PC-9 (cell line): ENCODE measurements around the gene CKAP4. TPM values are rescaled to one million over a fixed set of nuclear protein-coding genes. Genes with fewer than 3 reads are reported as not detected.
A peak's percentile ranks its signal among the peaks of the same experiment; 100 is the strongest.

Experiments
- BruUV-seq: library from RNA; stranded (reverse); fragments of 400-500 nt; replicated peaks from 2 replicates; lab custom pipeline; 2021; lab: Mats Ljungman, UMichigan
- CTCF ChIA-PET: fragments of 300-600 bp; sonication (Branson Sonifier 250); formaldehyde crosslinking; loops from one replicate; lab custom pipeline; 2022; ENCODE audit warnings: antibody characterized with exemption; lab: Charles Lee
- POLR2A ChIA-PET: fragments of 300-600 bp; sonication (Branson Sonifier 250); formaldehyde crosslinking; loops from one replicate; lab custom pipeline; 2022; ENCODE audit warnings: antibody characterized with exemption; ENCODE audit not compliant: unreplicated experiment; lab: Charles Lee
- DNase-seq, 2 experiments: peaks; one replicate each; pipeline versions ENCODE4 v3.0.0 to v3.0.0-alpha.2; 2015 to 2022; ENCODE audit warnings: mixed read lengths in 1 of 2
- H2AFZ ChIP-seq: fragments of 200-600 bp; sonication (generic); 2 replicates; pipeline ENCODE4 v1.8.1; 2017; ENCODE audit warnings: antibody characterized with exemption
- H3F3A ChIP-seq: fragments of 200-600 bp; sonication (generic); 2 replicates; pipeline ENCODE4 v1.8.1; 2017; ENCODE audit warnings: antibody characterized with exemption, mild to moderate bottlenecking, low read depth; ENCODE audit not compliant: insufficient read depth
- H3K27ac ChIP-seq: fragments of 200-600 bp; sonication (generic); 2 replicates; pipeline ENCODE4 v1.6.1; 2016; ENCODE audit warnings: mixed run types
- H3K27me3 ChIP-seq: fragments of 200-600 bp; sonication (generic); 2 replicates; pipeline ENCODE4 v1.6.1; 2016; ENCODE audit warnings: low read depth, mixed run types; ENCODE audit not compliant: insufficient read depth
- H3K36me3 ChIP-seq: fragments of 200-600 bp; sonication (generic); 2 replicates; pipeline ENCODE4 v1.6.1; 2016; ENCODE audit warnings: low read depth, mixed run types
- H3K4me1 ChIP-seq: fragments of 200-600 bp; sonication (generic); replicated peaks from 2 replicates; pipeline ENCODE4 v1.6.1; 2016; ENCODE audit warnings: mixed run types; ENCODE audit not compliant: insufficient read depth
- H3K4me2 ChIP-seq: fragments of 200-600 bp; sonication (generic); 2 replicates; pipeline ENCODE4 v1.6.1; 2017; ENCODE audit warnings: mixed run types
- H3K4me3 ChIP-seq: fragments of 200-600 bp; sonication (generic); 2 replicates; pipeline ENCODE4 v1.6.1; 2016; ENCODE audit warnings: mixed run types
- H3K79me2 ChIP-seq: fragments of 200-600 bp; sonication (generic); 2 replicates; pipeline ENCODE4 v1.6.1; 2017; ENCODE audit warnings: low read depth, mixed run types
- H3K9me2 ChIP-seq: fragments of 200-600 bp; sonication (generic); 2 replicates; pipeline ENCODE4 v1.8.1; 2017; ENCODE audit warnings: mild to moderate bottlenecking; ENCODE audit not compliant: insufficient read depth
- H3K9me3 ChIP-seq: fragments of 200-600 bp; sonication (generic); 2 replicates; pipeline ENCODE4 v1.8.1; 2016; ENCODE audit warnings: low read depth; ENCODE audit not compliant: insufficient read depth
- H4K20me1 ChIP-seq: fragments of 200-600 bp; sonication (generic); 2 replicates; pipeline ENCODE4 v1.8.1; 2017; ENCODE audit not compliant: insufficient read depth
- CTCF ChIP-seq: fragments of 200-600 bp; sonication (generic); conservative IDR thresholded peaks from 2 replicates; pipeline ENCODE4 v1.6.1; 2017; ENCODE audit warnings: mixed run types, antibody characterized with exemption, mild to moderate bottlenecking, moderate library complexity
- EZH2 ChIP-seq: fragments of 200-600 bp; sonication (generic); IDR thresholded peaks from 2 replicates; pipeline ENCODE4 v1.8.0; 2017; ENCODE audit warnings: antibody characterized with exemption, low read depth
- intact Hi-C: fragments of 100-400 bp; cut with micrococcal nuclease; formaldehyde crosslinking; loops from one replicate; pipeline ENCODE4 v1.10.0; 2022; ENCODE audit not compliant: unreplicated experiment
- total RNA-seq: library from RNA; stranded (reverse); gene quantifications from 2 replicates; pipeline ENCODE4 v1.2.3, GENCODE V29; 2021

The CKAP4 gene
- total RNA-seq, 1 experiment from 2014 or later: 81.5 TPM

- DNase-seq: peak; percentile 38 to 98
- H3K4me3 ChIP-seq: no peak overlapping the region
- intact Hi-C loops: loop anchor here (1.0 kb wide), 1 partner anchor 48 kb away; the partner anchor contains the start of gene CKAP4
- H3K9me3 ChIP-seq: peaks cover 16% of the 10 kb centered on the region
- no peaks in the 10 kb centered on the region for H3K36me3 ChIP-seq
- peak overlapping the region; percentile 84 for H3K27ac ChIP-seq
- ChIA-PET POLR2A (interaction anchor here (0.5 to 1.4 kb wide), 6 partner anchors 47 to 1183 kb away, joined by 3 to 6 read pairs (median 3); partner anchors contain the start of gene CKAP4), CTCF (interaction anchor here (0.9 to 1.1 kb wide), 3 partner anchors 13 to 62 kb away, joined by 3 to 20 read pairs (median 3); partner anchors contain the start of gene POLR3B)
- H4K20me1 ChIP-seq: no peaks in the 10 kb centered on the region
- H2AFZ ChIP-seq: no peak overlapping the region
- H3F3A ChIP-seq: peaks cover 33% of the 10 kb centered on the region
- H3K4me1 ChIP-seq: peaks cover 44% of the 10 kb centered on the region
- no peaks in the 10 kb centered on the region for H3K9me2 ChIP-seq
- no peaks in the 10 kb centered on the region for H3K79me2 ChIP-seq
- TF ChIP-seq CTCF (no peak), EZH2 (no peak)
- H3K4me2 ChIP-seq: peak overlapping the region; percentile 47
- no peaks in the 10 kb centered on the region for H3K27me3 ChIP-seq
- no TSS peak for BruUV-seq
Measured at GRCh38 chr12:106296179-106296877, 48.5 kb upstream of the CKAP4 start.

- H2AFZ ChIP-seq: no peak overlapping the region
- intact Hi-C loops: no loop called here
- H3K4me3 ChIP-seq: no peak overlapping the region
- H3K27ac ChIP-seq: no peak overlapping the region
- TF ChIP-seq CTCF: no peak
- no peak for TF ChIP-seq EZH2
- peaks cover 11% of the 10 kb centered on the region for H3K9me3 ChIP-seq
- DNase-seq: no peak
- no peaks in the 10 kb centered on the region for H3K9me2 ChIP-seq
- H3F3A ChIP-seq: peaks cover 42% of the 10 kb centered on the region
- ChIA-PET POLR2A (no interaction called here), CTCF (no interaction called here)
- H3K27me3 ChIP-seq: no peaks in the 10 kb centered on the region
- H4K20me1 ChIP-seq: no peaks in the 10 kb centered on the region
- no peak overlapping the region for H3K4me2 ChIP-seq
- H3K4me1 ChIP-seq: peaks cover 54% of the 10 kb centered on the region
- H3K79me2 ChIP-seq: no peaks in the 10 kb centered on the region
- no TSS peak for BruUV-seq
- no peaks in the 10 kb centered on the region for H3K36me3 ChIP-seq
Measured at GRCh38 chr12:106292339-106292738, 44.5 kb upstream of the CKAP4 start.

GRCh38 chr12:106291342-106291741 is 43.5 kb upstream of the CKAP4 start:
- POLR2A ChIA-PET: no interaction called here
- BruUV-seq: no TSS peak
- H3K4me1 ChIP-seq: peaks cover 48% of the 10 kb centered on the region
- no peaks in the 10 kb centered on the region for H3K9me2 ChIP-seq
- no peak overlapping the region for H3K4me3 ChIP-seq
- peaks cover 8% of the 10 kb centered on the region for H3K9me3 ChIP-seq
- H3K27ac ChIP-seq: peak overlapping the region; percentile 39
- no peaks in the 10 kb centered on the region for H3K27me3 ChIP-seq
- CTCF ChIA-PET: no interaction called here
- DNase-seq: peak in 1 of 2 experiments; percentile 74
- H4K20me1 ChIP-seq: no peaks in the 10 kb centered on the region
- no peak for TF ChIP-seq CTCF
- no peak overlapping the region for H2AFZ ChIP-seq
- intact Hi-C loops: no loop called here
- H3K36me3 ChIP-seq: no peaks in the 10 kb centered on the region
- peaks cover 32% of the 10 kb centered on the region for H3F3A ChIP-seq
- no peaks in the 10 kb centered on the region for H3K79me2 ChIP-seq
- H3K4me2 ChIP-seq: peak overlapping the region; percentile 35
